Neural crest cell (in vitro differentiated cells): ENCODE results near the gene PIP4K2A. TPM values are rescaled to one million over a fixed set of nuclear protein-coding genes. Genes with fewer than 3 reads are reported as not detected.
A peak's percentile ranks its signal among the peaks of the same experiment; 100 is the strongest.
"Not testable (repeated sequence)": the region's sequence is repeated elsewhere in the genome, so short reads cannot be mapped to it uniquely, and the experiment has no call there.

Source experiments
- DNase-seq: peaks from one replicate; pipeline ENCODE4 v3.0.0; 2021; ENCODE audit warnings: low read depth, mixed read lengths, low spot score
- H3K27ac Mint-ChIP-seq: one replicate; pipeline ENCODE4 v1.8.0; 2021; ENCODE audit warnings: mild to moderate bottlenecking, mixed read lengths; ENCODE audit not compliant: unreplicated experiment
- H3K27me3 Mint-ChIP-seq: 2 replicates; pipeline ENCODE4 v1.8.0; 2021; ENCODE audit warnings: low read depth, mild to moderate bottlenecking, mixed read lengths
- H3K36me3 Mint-ChIP-seq: 2 replicates; pipeline ENCODE4 v1.8.0; 2021; ENCODE audit warnings: low read depth, mild to moderate bottlenecking, mixed read lengths
- H3K4me1 Mint-ChIP-seq: 2 replicates; pipeline ENCODE4 v1.8.0; 2021; ENCODE audit warnings: mixed read lengths
- H3K4me3 Mint-ChIP-seq: one replicate; pipeline ENCODE4 v1.8.0; 2021; ENCODE audit warnings: mild to moderate bottlenecking, mixed read lengths
- H3K9me3 Mint-ChIP-seq: 2 replicates; pipeline ENCODE4 v1.8.0; 2021; ENCODE audit warnings: mixed read lengths
- CTCF ChIP-seq: fragments of 200-600 bp; sonication (generic); conservative IDR thresholded peaks from 2 replicates; pipeline ENCODE4 v1.5.0; 2021; ENCODE audit warnings: antibody characterized with exemption, mild to moderate bottlenecking
- total RNA-seq: library from RNA; stranded (reverse); gene quantifications from 2 replicates; pipeline ENCODE4 v1.2.1, GENCODE V29; 2021

The PIP4K2A gene
- total RNA-seq, 1 donor from 2014 or later = 28.7 TPM

DNA sequence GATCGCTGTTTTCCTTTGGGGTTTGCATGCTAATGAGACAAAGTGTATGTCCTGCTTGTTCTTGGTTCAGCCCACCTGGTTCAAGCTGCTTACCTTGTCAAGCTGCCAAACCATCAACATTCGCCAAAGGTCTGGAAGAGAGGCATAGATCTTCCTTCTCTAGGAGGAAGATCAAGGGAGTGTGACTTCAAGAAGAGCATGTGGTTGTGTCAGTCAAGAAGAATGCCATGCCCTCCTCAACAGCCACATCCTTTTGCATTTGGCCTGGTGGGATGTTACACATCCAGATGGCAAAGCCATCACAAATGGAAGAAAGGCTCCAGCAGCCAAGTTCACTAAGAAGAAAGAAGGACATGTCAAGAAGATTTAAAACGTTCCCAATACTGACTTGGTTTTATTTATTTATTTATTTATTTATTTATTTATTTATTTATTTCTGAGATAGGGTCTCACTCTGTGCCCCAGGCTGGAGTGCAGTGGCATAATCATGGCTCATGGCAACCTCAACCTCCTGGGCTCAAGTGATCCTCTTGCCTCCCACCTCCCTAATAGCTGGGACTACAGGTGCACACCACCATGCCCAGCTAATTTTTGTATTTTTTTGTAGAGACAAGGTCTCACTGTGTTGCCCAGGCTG, 5.1 kb upstream of the PIP4K2A start:
- TF ChIP-seq CTCF = no peak
- H3K4me1 Mint-ChIP-seq = peaks cover 4% of the 10 kb centered on the region

DNA sequence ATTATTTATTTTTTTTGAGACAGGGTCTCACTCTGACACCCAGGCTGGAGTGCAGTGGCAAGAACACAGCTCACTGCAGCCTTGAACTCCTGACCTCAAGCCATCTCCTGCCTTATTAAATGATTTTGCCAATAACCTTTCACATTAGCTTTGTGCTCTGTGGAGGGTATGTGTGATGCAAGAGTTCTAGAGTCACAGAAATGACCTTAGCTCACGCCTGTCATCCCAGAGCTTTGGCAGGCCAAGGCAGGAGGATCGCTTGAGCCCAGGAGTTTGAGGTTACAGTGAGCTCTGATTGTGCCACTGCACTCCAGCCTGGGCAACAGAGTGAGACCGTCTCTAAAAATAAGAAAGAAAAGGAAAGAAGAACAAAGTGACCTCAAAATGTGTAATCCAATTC, 4.3 kb upstream of the PIP4K2A start:
- not testable (repeated sequence) for H3K4me3 Mint-ChIP-seq, H3K9me3 Mint-ChIP-seq, H3K27me3 Mint-ChIP-seq, H3K4me1 Mint-ChIP-seq, H3K27ac Mint-ChIP-seq, H3K36me3 Mint-ChIP-seq, DNase-seq

More for the DNA sequence above, 5.1 kb upstream of the PIP4K2A start:
- Mint-ChIP-seq H3K27ac (no peak overlapping the region), H3K4me3 (no peak overlapping the region), H3K27me3 (peaks cover 6% of the 10 kb centered on the region), H3K9me3 (no peaks in the 10 kb centered on the region), H3K36me3 (no peaks in the 10 kb centered on the region)
- DNase-seq = no peak

- peak overlapping the region; percentile 42 for H3K4me3 Mint-ChIP-seq
- peaks cover 7% of the 10 kb centered on the region for H3K4me1 Mint-ChIP-seq
- H3K36me3 Mint-ChIP-seq = no peaks in the 10 kb centered on the region
- no peaks in the 10 kb centered on the region for H3K9me3 Mint-ChIP-seq
- no peak overlapping the region for H3K27ac Mint-ChIP-seq
- no peak for DNase-seq
- H3K27me3 Mint-ChIP-seq = peaks cover 7% of the 10 kb centered on the region
- TF ChIP-seq CTCF = no peak
Measured at GRCh38 chr10:22717728-22718127, 3.4 kb upstream of the PIP4K2A start.

GRCh38 chr10:22716943-22717342, 2.6 kb upstream of the PIP4K2A start:
- Mint-ChIP-seq H3K27me3 (peaks cover 13% of the 10 kb centered on the region), H3K9me3 (no peaks in the 10 kb centered on the region), H3K27ac (no peak overlapping the region), H3K36me3 (no peaks in the 10 kb centered on the region), H3K4me3 (peak overlapping the region; percentile 42), H3K4me1 (peaks cover 15% of the 10 kb centered on the region)
- DNase-seq = no peak
- no peak for TF ChIP-seq CTCF

DNA sequence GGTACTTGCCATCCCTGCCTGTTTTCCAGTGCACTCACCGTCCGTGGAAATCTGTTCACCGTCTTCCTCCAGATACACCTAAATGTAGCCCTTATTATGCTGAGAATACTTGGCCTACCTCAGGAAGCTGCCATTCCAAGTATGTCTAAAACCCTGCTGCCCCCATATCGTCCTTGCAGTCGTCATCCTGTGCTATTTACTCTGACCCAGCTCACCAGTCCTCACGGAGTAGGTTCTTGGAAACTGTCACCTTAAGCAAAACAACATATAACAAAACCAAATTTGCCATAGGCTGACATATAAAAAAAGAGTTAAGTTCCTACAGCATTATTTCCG, 880 bp upstream of the PIP4K2A start:
- Mint-ChIP-seq H3K4me3 (peak overlapping the region; percentile 86), H3K27ac (no peak overlapping the region), H3K36me3 (no peaks in the 10 kb centered on the region), H3K4me1 (peaks cover 16% of the 10 kb centered on the region), H3K27me3 (peaks cover 21% of the 10 kb centered on the region), H3K9me3 (no peaks in the 10 kb centered on the region)
- no peak for DNase-seq
- TF ChIP-seq CTCF = no peak

DNA sequence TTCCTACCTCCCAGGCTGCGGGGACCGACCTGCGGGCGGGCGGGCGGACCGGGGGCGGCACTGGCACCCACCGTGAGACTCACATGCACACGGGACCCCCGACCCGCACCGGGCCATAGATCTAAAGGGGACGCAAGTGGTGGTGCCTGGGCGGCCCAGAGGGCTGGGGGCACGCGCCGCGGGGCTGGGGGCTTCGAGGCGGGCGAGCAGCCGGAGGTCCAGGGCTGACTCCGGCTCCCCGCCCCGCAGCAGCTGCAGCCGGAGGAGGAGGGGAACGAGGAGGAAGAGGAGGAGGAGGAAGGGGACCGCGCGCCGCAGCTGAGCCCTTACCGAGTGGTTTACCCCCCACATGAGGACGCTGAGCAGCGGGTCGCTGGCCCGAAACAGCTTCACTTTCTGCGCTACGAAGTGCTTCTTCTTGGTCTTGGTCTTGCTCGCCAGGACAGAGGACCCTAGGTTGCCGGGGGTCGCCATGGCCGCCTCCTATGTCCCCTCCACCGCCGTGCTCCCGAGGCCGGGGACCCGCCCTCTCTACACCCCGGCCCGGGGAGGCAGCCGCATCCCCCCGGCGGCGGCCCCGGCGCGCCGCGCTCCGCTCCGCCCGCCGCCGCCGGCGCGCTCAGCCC, 412 bp downstream of the PIP4K2A start:
- peaks cover 16% of the 10 kb centered on the region for H3K4me1 Mint-ChIP-seq
- TF ChIP-seq CTCF = no peak
- H3K36me3 Mint-ChIP-seq = no peaks in the 10 kb centered on the region
- peaks cover 21% of the 10 kb centered on the region for H3K27me3 Mint-ChIP-seq
- no peaks in the 10 kb centered on the region for H3K9me3 Mint-ChIP-seq
- H3K4me3 Mint-ChIP-seq = peak overlapping the region; percentile 88
- no peak overlapping the region for H3K27ac Mint-ChIP-seq
- DNase-seq = no peak
